ENCODE data around the gene TAF4.

Gene TAF4

GRCh38 chr20:61956396-61957342 is 109.0 kb downstream of the TAF4 start:
- no peak for TF ChIP-seq ZFX (IDR thresholded peaks at IDR 0.05)
- TF ChIP-seq CTCF (conservative IDR thresholded peaks at IDR 0.05), result no peak
- H3K27ac ChIP-seq, result no peak overlapping the region

GRCh38 chr20:61955668-61956395 is 109.8 kb downstream of the TAF4 start:
- TF ChIP-seq CTCF (conservative IDR thresholded peaks at IDR 0.05) (no peak), ZFX (IDR thresholded peaks at IDR 0.05) (no peak)

GRCh38 chr20:61954276-61955021 is 111.2 kb downstream of the TAF4 start:
- TF ChIP-seq ZFX (IDR thresholded peaks at IDR 0.05), result no peak
- no peak for TF ChIP-seq CTCF (conservative IDR thresholded peaks at IDR 0.05)
- H3K27ac ChIP-seq, result no peak overlapping the region

More at GRCh38 chr20:61955668-61956395, 109.8 kb downstream of the TAF4 start:
- H3K27ac ChIP-seq, result no peak overlapping the region

GRCh38 chr20:61953037-61954021 is 112.4 kb downstream of the TAF4 start:
- TF ChIP-seq ZFX (IDR thresholded peaks at IDR 0.05) (no peak), CTCF (conservative IDR thresholded peaks at IDR 0.05) (no peak)
- no peak overlapping the region for H3K27ac ChIP-seq

- TF ChIP-seq CTCF (conservative IDR thresholded peaks at IDR 0.05), result no peak
- TF ChIP-seq ZFX (IDR thresholded peaks at IDR 0.05), result no peak
- no peak overlapping the region for H3K27ac ChIP-seq
Observed at GRCh38 chr20:61951695-61952533, 113.8 kb downstream of the TAF4 start.

GRCh38 chr20:61950641-61951071 is 115.0 kb downstream of the TAF4 start:
- TF ChIP-seq CTCF (conservative IDR thresholded peaks at IDR 0.05) (no peak), ZFX (IDR thresholded peaks at IDR 0.05) (no peak)
- no peak overlapping the region for H3K27ac ChIP-seq

All from C4-2B (cell line).